GM10847 (cell line): Measurements from ENCODE around the gene SUN1.

ENCODE experiments used
- POLR2A ChIP-seq: IDR thresholded peaks from 2 replicates; pipeline ENCODE4 v1.6.1; 2011; ENCODE audit not compliant: insufficient read length; ENCODE audit errors: extremely low read depth

The SUN1 gene

GRCh38 chr7:800692-801091 lies 31.6 kb upstream of the SUN1 start:
- TF ChIP-seq POLR2A, result no peak

- TF ChIP-seq POLR2A, result no peak
Observed at GRCh38 chr7:801940-802381, 30.3 kb upstream of the SUN1 start.

GRCh38 chr7:802500-803242 lies 29.6 kb upstream of the SUN1 start:
- TF ChIP-seq POLR2A, result no peak

- no peak for TF ChIP-seq POLR2A
Observed at GRCh38 chr7:803243-803635, 29.0 kb upstream of the SUN1 start.

- no peak for TF ChIP-seq POLR2A
Observed at GRCh38 chr7:805261-805660, 27.0 kb upstream of the SUN1 start.

DNA sequence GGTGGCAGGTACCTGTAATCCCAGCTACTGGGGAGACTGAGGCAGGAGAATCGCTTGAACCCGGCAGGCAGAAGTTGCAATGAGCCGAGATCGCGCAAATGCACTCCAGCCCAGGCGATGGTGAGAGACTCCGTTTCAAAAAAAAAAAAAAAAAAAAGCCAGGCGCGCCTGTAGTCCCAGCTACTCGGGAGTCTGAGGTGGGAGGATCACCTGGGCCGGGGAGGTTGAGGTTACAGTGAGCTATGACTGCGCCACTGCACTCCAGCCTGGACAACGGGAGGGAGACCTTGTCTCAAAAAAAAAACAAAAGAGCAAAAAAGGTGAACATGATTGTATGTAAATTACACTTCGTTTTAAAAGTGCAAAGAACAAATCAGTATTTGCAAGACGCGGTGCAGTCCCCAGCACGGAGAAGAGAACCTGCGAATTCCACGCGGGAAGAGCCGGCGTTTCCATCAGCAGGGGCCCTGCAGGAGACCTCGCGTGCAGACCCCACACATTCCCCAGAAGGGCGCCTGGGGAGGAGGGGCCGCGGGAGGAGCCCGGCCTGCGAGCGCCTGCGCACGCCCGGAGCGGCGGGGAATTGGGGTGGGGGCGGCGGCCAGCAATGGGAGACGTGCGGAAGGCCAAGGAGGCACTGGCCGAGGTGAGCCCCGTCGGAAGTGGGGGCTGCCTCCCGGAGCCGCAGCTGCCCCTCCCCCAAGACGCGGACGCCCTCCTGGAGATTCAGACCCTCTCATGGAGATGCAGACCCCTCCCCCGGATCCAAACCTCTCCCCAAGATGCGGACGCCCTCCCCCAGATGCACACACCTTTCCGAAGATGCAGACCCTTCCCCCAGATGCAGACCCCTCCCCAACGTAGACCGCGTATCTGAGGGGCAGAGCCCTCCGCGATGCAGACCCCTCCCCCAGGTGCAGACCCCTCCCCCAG lies 16.7 kb upstream of the SUN1 start:
- no peak for TF ChIP-seq POLR2A

DNA sequence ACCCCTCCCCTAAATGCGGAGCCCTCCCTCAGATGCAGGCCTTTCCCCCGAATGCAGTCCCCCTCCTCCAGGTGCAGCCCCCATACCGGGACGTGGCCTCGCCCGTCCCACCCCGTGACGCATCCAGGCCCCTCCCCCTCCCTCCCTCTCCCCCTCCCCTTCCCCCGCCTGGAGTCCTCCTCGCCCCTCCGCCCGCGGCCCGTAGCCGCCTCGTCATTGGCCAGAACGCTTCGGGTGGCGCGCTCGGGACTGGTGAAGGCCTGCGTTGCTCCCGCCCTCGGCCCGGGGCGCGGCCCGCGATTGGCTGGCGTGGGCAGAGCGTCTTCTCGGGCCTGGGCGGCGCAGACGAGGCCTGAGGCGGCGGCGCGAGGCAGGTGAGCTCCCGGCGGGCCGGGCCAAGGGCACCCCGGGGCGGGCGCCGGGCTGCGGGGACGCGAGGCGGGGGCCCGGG lies 16.0 kb upstream of the SUN1 start:
- TF ChIP-seq POLR2A, result peak; percentile 77

DNA sequence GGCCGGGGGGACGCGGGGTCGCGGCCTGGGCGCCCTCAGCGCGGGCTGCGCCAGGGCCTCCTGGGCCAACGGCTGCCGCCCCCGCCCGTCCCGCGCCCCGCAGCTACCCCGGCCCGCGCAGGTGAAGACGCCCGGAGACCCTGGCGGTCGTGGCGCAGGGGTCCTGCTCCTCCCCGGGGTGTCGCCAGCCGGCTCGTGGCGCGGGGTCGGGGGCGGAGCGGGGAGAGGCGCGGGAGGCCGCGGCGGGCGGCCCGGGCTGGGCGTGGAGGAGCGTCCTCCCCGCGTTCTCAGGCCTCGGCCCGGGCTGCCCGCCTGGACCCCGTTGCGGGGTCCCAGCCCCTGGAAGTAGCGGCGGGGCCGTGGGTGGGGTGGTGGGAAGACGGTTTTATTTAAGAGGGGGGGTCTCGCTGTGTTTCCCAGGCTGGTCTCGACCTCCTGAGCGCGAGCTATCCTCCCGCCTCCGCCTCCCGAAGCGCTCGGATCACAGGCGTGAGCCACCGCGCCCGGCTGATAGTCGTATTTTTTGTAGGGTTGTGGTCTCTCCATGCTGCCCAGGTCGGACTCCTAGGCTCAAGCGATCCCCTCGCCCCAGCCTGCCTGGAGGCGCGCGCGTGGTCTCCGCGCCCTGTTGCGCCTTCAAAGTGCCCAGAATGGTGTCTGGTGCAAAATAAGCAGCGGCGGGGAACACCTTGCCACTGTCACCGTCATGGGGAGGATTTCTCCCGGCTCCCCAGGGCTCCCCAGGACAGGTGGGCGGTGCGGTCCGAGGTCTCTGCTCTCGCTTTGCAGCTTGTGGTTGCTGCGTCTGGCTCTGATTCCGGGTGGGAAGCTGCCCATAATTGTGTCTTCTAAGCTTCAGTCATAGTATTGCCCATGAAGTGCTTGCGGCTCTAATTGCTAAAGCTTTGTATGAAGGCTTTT lies 15.3 kb upstream of the SUN1 start:
- no peak for TF ChIP-seq POLR2A

DNA sequence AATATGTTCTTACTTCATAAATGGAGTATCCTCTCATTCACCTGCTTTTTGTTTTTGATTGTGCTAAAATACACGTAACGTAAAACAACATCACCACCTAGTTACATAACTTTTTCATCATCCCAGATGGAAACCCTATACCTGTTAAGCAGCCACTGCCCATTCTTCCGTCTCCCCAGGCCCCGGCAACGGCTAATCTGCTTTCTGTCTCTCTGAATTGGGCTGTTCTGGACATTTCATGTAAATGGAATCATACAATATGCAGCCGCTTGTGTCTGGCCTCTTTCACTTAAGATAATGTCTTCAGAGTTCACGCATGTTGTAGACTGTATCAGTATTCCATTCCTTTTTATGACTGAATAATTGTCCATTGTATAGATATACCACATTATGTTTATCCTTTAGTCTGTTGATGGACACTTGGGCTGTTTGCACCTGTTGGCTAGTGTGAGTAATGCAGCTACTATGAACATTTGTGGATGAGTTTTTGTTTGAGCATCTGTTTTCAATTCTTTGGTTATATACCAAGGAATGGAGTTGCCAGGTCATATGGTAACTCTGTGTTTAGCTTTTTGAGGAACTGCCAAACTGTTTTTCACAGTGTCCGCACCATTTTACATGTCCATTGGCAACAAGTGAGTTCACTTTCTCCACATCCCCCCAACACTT lies 14.1 kb upstream of the SUN1 start:
- TF ChIP-seq POLR2A, result no peak

DNA sequence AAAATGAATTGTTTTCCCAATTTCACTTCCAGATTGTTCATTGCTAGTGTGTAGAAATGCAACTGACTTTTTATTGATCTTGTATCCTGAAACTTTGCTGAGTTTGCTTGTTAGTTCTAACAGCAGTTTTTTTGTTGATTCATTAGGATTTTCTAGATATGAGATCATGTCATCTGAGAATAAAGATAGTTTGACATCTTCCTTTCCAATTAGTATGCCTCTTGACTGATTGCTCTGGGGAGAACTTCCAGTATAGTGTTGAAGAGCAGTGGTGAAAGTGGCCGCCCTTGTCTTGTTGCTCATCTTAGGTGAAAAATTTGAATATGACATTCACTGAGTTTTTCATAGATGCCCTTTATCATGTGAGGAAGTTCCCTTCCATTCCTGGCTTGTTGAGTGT lies 11.9 kb upstream of the SUN1 start:
- TF ChIP-seq POLR2A, result no peak

DNA sequence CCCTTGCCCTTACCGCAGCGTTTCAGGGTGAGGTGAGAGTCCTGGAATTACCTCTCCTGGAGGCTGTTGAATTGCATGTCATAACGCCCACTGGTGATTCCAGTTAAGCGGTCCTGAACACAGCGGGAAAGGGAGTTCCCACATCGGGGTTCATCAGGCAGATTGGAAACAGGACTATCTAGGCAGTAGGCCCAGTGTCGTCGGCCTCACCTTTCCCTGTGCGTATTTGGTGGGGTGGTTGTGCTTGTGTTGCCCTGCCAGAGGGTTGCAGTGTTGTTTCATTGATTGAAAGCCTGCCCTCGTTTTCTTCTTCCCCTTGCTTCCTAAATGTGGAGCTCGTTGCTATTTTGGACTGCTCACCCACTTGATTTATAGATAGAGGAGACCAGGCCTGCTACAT lies 10.6 kb upstream of the SUN1 start:
- no peak for TF ChIP-seq POLR2A

DNA sequence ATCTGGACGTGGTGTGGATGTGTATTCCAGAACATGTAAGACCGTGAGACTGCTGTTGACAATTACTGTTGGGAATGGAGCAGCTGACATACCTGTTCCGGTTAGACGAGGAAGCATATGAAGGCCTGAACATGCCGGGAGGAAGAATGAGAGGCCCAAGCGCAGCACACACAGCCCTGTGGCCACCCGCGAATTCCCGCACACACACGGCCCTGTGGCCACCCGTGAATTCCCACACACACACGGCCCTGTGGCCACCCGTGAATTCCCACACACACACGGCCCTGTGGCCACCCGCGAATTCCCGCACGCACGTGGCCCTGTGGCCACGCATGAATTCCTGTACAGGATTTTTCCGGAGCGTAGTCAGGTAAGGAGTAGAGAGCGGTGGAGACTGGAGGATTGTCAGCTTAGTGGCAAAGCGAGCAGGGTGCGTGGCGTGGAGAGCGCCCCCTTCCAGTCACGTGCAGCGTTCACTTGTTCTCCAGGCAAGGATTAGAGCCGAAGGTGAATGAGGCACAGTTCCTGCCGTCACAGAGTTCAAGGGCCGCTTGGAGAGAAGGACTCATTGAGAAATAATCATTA lies 9.5 kb upstream of the SUN1 start:
- no peak for TF ChIP-seq POLR2A

- TF ChIP-seq POLR2A, result no peak
Observed at GRCh38 chr7:823649-824048, 8.6 kb upstream of the SUN1 start.

GRCh38 chr7:824081-824480 lies 8.2 kb upstream of the SUN1 start:
- TF ChIP-seq POLR2A, result no peak

DNA sequence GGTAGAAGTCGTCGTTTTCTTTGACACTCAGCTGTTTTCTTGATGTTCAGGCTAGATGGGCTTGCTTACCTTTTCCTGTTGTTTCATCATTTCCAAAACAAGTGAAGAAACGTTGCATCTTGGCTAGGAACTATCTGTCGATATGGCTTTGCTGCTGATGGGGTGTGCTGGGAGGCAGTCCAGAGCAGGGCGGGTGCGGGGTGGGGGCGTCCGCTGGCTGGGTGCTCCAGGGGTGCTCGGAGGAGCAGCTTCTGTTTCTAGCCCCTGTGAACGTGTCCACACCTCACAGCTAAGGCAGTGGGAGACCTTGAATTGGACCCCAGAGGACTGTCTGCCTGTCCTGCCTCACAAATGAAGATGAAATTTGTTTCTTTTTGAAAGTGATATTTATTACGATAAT lies 7.6 kb upstream of the SUN1 start:
- no peak for TF ChIP-seq POLR2A

DNA sequence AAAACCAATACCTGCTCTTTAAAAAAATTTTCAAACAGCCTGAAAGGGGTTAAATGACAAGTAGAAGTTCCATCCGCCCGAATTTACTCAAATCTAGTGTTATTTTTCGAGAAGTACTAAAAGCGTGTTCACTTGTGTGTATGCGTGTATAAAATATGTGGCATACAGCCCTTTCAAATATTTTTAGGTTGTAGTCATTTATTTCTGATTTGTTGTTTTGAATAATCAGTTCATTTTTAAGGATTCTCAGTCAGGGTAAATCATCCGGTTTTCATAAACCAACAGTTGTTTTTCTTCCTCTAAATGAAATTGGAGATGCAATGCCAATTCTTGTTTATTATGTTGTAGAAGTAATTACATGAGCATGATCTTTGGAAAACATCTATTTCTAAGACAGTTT lies 6.9 kb upstream of the SUN1 start:
- TF ChIP-seq POLR2A, result no peak
